Measurements from ENCODE around the gene CACFD1. TPM values are rescaled to one million over a fixed set of nuclear protein-coding genes. Genes with fewer than 3 reads are reported as not detected.

The CACFD1 gene
- total and polyA plus RNA-seq, 2 of the 13 experiments (the other 11 are each of a cell fraction or from before 2014, with no cell fraction given): 13.8 to 14.6 TPM

DNA sequence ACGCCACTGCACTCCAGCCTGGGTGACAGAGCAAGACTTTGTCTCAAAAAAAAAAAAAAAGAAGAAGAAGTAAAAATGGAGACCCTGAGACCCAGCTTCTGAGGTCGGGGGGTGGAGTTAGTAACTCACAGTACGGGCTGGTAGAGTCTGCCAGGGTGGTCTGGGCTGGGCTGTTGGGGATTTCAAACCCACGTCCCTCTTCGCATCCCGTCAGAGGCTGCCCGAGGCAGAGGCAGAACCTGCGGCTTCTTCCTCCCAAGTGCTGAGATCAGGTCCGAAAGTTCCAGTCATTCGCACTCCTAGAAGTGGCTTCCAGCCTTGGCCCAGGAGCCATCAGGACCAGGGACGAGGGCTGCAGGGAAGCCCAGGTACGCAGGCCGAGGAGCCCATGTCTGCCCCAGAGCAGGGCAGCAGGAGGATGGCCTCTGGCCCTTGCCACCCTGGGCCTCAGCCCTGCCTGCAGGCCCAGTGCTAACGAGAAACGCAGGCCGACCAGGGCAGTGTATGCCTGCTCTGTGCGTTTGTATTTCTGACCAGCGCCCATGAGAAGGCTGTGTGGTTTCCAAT, 29.0 kb downstream of the CACFD1 start (continued):
- TF ChIP-seq, protein P1, sequence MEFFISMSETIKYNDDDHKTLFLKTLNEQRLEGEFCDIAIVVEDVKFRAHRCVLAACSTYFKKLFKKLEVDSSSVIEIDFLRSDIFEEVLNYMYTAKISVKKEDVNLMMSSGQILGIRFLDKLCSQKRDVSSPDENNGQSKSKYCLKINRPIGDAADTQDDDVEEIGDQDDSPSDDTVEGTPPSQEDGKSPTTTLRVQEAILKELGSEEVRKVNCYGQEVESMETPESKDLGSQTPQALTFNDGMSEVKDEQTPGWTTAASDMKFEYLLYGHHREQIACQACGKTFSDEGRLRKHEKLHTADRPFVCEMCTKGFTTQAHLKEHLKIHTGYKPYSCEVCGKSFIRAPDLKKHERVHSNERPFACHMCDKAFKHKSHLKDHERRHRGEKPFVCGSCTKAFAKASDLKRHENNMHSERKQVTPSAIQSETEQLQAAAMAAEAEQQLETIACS (CRISPR knock-in tag; IDR thresholded peaks at IDR 0.05): no peak

GRCh38 chr9:133489253-133490190, 29.7 kb downstream of the CACFD1 start:
- no peaks in the 10 kb centered on the region for H3K9me3 ChIP-seq (ENCODE audit: low read length)
- ATAC-seq: no peak

More at GRCh38 chr9:133489253-133490190, 29.7 kb downstream of the CACFD1 start:
- BruUV-seq (replicated peaks): no TSS peak
- FAIRE-seq (no peak), DNase-seq (ENCODE audit: low spot score) (no peak)
- Histone ChIP-seq H3K4me1 (ENCODE audit: insufficient read depth, low read length) (peaks cover 82% of the 10 kb centered on the region), H3K79me2 (ENCODE audit: insufficient read depth, low read length) (no peaks in the 10 kb centered on the region), H3K4me2 (ENCODE audit: low read depth, low read length) (no peak overlapping the region), H3K9ac (ENCODE audit: insufficient read depth, low read depth, low read length) (no peak overlapping the region), H3K4me3 (replicated peaks in 1 of 3; ENCODE audit: insufficient read depth in 1 of 3, low read depth in 2 of 3, low read length in 3 of 3) (no peak overlapping the region), H2AFZ (ENCODE audit: low read length) (no peak overlapping the region), H3K36me3 (replicated peaks in 1 of 2; ENCODE audit: control insufficient read depth in 1 of 2, insufficient read depth in 2 of 2, low read length in 2 of 2) (no peaks in the 10 kb centered on the region), H3K27me3 (ENCODE audit: control insufficient read depth in 1 of 2, insufficient read depth in 2 of 2, low read length in 2 of 2) (peaks cover 14 to 71% of the 10 kb centered on the region in 2 experiments), H4K20me1 (ENCODE audit: insufficient read depth, low read length) (no peaks in the 10 kb centered on the region), H3K27ac (ENCODE audit: extremely low read length, insufficient read depth, low read length) (no peak overlapping the region)
- 24% methylated on average over 16 of the region's 19 CpGs for WGBS (ENCODE audit: low lambda C conversion rate)
- intact Hi-C loops (cut with micrococcal nuclease; ENCODE audit: unreplicated experiment) (loop anchor here (5.0 kb wide), 1 partner anchor 132 kb away; the partner anchor contains the start of genes SURF1 and SURF2), in situ Hi-C loops (cut with HindIII; ENCODE audit: extremely low pct_ligation_motif_present, low pct_unique_long_range_greater_than_20kb) (loop anchor here (5.0 kb wide), 3 partner anchors 82 to 302 kb away; partner anchors contain the start of genes SURF1 and SURF2)
- POLR2A ChIA-PET: no interaction called here
- CTCF ChIA-PET (ENCODE audit: low intra/inter-chr PET ratio, low total read pairs): no interaction called here
- TF ChIP-seq ZBTB43 (CRISPR knock-in tag; conservative IDR thresholded peaks at IDR 0.05) (no peak), DPF2 (CRISPR knock-in tag; IDR thresholded peaks at IDR 0.05; ENCODE audit: borderline replicate concordance, low read depth) (no peak)

All from HepG2 (cell line).